Breast epithelium (tissue), 3 donors: ENCODE results near the gene SLC16A13.

Experiments used
- POLR2A ChIP-seq: fragments of 450-650 bp; IDR thresholded peaks from one replicate; pipeline ENCODE4 v1.6.1; 2016; ENCODE audit warnings: antibody characterized with exemption, mild to moderate bottlenecking, moderate library complexity
- POLR2AphosphoS5 ChIP-seq, 3 donors: sonication (generic); formaldehyde crosslinking; IDR thresholded peaks; one replicate each; pipeline ENCODE4 v1.6.1; 2017; ENCODE audit warnings: antibody characterized with exemption in 3 of 3
- TF ChIP-seq, protein P1 (sequence below), 3 donors: fragments of 450-650 bp; IDR thresholded peaks; one replicate each; pipeline ENCODE4 v1.5.1; 2016 to 2017; ENCODE audit warnings: antibody characterized with exemption in 3 of 3, mild to moderate bottlenecking in 3 of 3, moderate library complexity in 3 of 3

GRCh38 chr17:6997171-6997570 lies 38.6 kb upstream of the SLC16A13 start:
- TF ChIP-seq POLR2A (no peak), POLR2AphosphoS5 (IDR thresholded peaks at IDR 0.05) (no peak)
- TF ChIP-seq, protein P1, sequence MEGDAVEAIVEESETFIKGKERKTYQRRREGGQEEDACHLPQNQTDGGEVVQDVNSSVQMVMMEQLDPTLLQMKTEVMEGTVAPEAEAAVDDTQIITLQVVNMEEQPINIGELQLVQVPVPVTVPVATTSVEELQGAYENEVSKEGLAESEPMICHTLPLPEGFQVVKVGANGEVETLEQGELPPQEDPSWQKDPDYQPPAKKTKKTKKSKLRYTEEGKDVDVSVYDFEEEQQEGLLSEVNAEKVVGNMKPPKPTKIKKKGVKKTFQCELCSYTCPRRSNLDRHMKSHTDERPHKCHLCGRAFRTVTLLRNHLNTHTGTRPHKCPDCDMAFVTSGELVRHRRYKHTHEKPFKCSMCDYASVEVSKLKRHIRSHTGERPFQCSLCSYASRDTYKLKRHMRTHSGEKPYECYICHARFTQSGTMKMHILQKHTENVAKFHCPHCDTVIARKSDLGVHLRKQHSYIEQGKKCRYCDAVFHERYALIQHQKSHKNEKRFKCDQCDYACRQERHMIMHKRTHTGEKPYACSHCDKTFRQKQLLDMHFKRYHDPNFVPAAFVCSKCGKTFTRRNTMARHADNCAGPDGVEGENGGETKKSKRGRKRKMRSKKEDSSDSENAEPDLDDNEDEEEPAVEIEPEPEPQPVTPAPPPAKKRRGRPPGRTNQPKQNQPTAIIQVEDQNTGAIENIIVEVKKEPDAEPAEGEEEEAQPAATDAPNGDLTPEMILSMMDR (IDR thresholded peaks at IDR 0.05), result no peak
